HepG2 (cell line): ENCODE measurements around the gene CAMKV. TPM values are rescaled to one million over a fixed set of nuclear protein-coding genes. Genes with fewer than 3 reads are reported as not detected.

Experiments used
- ATAC-seq: fragments of 200-7000 bp; cut with Tn5 transposase; 3 replicates; pipeline ENCODE4 v1.9.1; 2020; ENCODE audit warnings: mild to moderate bottlenecking, moderate library complexity
- BruUV-seq: library from RNA; stranded (reverse); fragments of 400-500 nt; replicated peaks from 2 replicates; lab custom pipeline; 2021; lab: Mats Ljungman, UMichigan
- CTCF ChIA-PET: fragments of 300-600 bp; formaldehyde crosslinking; extraction: SDS; loops from one replicate; lab custom pipeline; 2021; ENCODE audit warnings: low total read pairs, inconsistent platforms, low intra/inter-chr PET ratio; lab: Yijun Ruan, JAX
- POLR2A ChIA-PET: fragments of 350-600 bp; sonication (Branson Sonifier 250); formaldehyde crosslinking; loops from one replicate; lab custom pipeline; 2020; ENCODE audit warnings: antibody characterized with exemption, inconsistent platforms; lab: Yijun Ruan, JAX
- DNase-seq: peaks from one replicate; pipeline ENCODE4 v3.0.0-alpha.2; 2015; ENCODE audit warnings: low spot score
- FAIRE-seq: peaks from 3 replicates; lab custom pipeline; 2011; peaks lifted over from hg19 to GRCh38; lab: Jason Lieb, UNC
- H2AFZ ChIP-seq: one replicate; pipeline ENCODE4 v1.6.1; 2011; ENCODE audit warnings: low read length, inconsistent platforms
- H3K27ac ChIP-seq: fragments of 300-600 bp; 3 replicates; pipeline ENCODE4 v1.8.0; 2011; ENCODE audit warnings: mixed run types, mild to moderate bottlenecking, mixed read lengths, low read length, inconsistent platforms; ENCODE audit not compliant: insufficient read depth; ENCODE audit errors: extremely low read length
- H3K27me3 ChIP-seq, 2 experiments: fragments of 200-600 bp in 1 of 2; 2 replicates in 1 of 2; 3 replicates in 1 of 2; pipeline versions ENCODE4 v1.6.0 to v1.8.0; 2011; ENCODE audit warnings: low read length in 2 of 2, mild to moderate bottlenecking in 2 of 2, moderate library complexity in 2 of 2, inconsistent platforms in 1 of 2; ENCODE audit not compliant: insufficient read depth in 2 of 2, control insufficient read depth in 1 of 2
- H3K36me3 ChIP-seq, 2 experiments: fragments of 200-600 bp in 1 of 2; replicated peaks in 1 of 2; 2 replicates in 1 of 2; 3 replicates in 1 of 2; pipeline versions ENCODE4 v1.5.1 to v1.8.0; 2011; ENCODE audit warnings: low read length in 2 of 2, inconsistent platforms in 1 of 2; ENCODE audit not compliant: insufficient read depth in 2 of 2, control insufficient read depth in 1 of 2
- H3K4me1 ChIP-seq: 2 replicates; pipeline ENCODE4 v1.5.1; 2012; ENCODE audit warnings: low read length, inconsistent platforms; ENCODE audit not compliant: insufficient read depth
- H3K4me2 ChIP-seq: 2 replicates; pipeline ENCODE4 v1.6.0; 2011; ENCODE audit warnings: low read depth, low read length, inconsistent platforms
- H3K4me3 ChIP-seq, 3 experiments: fragments of 200-600 bp in 1 of 3; sonication (generic), shearing (Covaris generic) in 1 of 3; replicated peaks in 1 of 3; 2 replicates each; pipeline ENCODE4 v1.5.1; 2011 to 2016; ENCODE audit warnings: low read length in 3 of 3, inconsistent platforms in 2 of 3, low read depth in 2 of 3, mild to moderate bottlenecking in 2 of 3, control low read depth in 1 of 3, mixed read lengths in 1 of 3; ENCODE audit not compliant: insufficient read depth in 1 of 3
- H3K79me2 ChIP-seq: one replicate; pipeline ENCODE4 v1.6.1; 2011; ENCODE audit warnings: low read length, inconsistent platforms; ENCODE audit not compliant: insufficient read depth
- H3K9ac ChIP-seq: 2 replicates; pipeline ENCODE4 v1.6.0; 2011; ENCODE audit warnings: mild to moderate bottlenecking, low read depth, low read length, inconsistent platforms; ENCODE audit not compliant: insufficient read depth
- H3K9me3 ChIP-seq: 2 replicates; pipeline ENCODE4 v1.5.1; 2012; ENCODE audit warnings: mild to moderate bottlenecking, low read length
- H4K20me1 ChIP-seq: 2 replicates; pipeline ENCODE4 v1.6.0; 2011; ENCODE audit warnings: inconsistent platforms, mild to moderate bottlenecking, low read length, moderate library complexity; ENCODE audit not compliant: insufficient read depth
- BHLHE40 ChIP-seq: IDR thresholded peaks from 2 replicates; pipeline ENCODE4 v1.6.1; 2011; ENCODE audit warnings: low read length, improper control_type of control experiment
- MBD4 ChIP-seq: IDR thresholded peaks from 2 replicates; pipeline ENCODE4 v1.6.1; 2012; ENCODE audit warnings: low read length, inconsistent platforms, borderline replicate concordance
- SYNCRIP ChIP-seq: fragments of 200-400 bp; formaldehyde crosslinking; IDR thresholded peaks from 2 replicates; pipeline ENCODE4 v1.6.1; 2018; ENCODE audit warnings: mild to moderate bottlenecking, low read depth, low read length; ENCODE audit not compliant: insufficient read depth
- TCF7 ChIP-seq: sonication (generic); IDR thresholded peaks from 2 replicates; pipeline ENCODE4 v1.6.1; 2016; ENCODE audit warnings: antibody characterized with exemption, low read depth
- WGBS: methylation state at CpG from one replicate; pipeline ENCODE4 v1.1.6; 2017; ENCODE audit warnings: low lambda C conversion rate; 5-methylcytosine and 5-hydroxymethylcytosine counted together
- in situ Hi-C: cut with HindIII; loops from 2 replicates; pipeline ENCODE4 v1.10.0; 2017; ENCODE audit warnings: low pct_unique_long_range_greater_than_20kb; ENCODE audit not compliant: extremely low pct_ligation_motif_present
- intact Hi-C: fragments of 100-400 bp; cut with micrococcal nuclease; formaldehyde crosslinking; loops from one replicate; pipeline ENCODE4 v1.10.0; 2022; ENCODE audit not compliant: unreplicated experiment
- polyA plus RNA-seq, 8 experiments: library from polyadenylated mRNA; depleted of rRNA in 3 of 8; stranded (reverse) in 7 of 8; unstranded in 1 of 8; fragments of >200 nt; fragmentation: Illumina TruSeq in 4 of 8; extraction: Trizol in 4 of 8; gene quantifications; 2 replicates each; pipeline versions ENCODE4 v1.2.1 to v1.2.3, GENCODE V29; 2011 to 2016; ENCODE audit warnings: low read depth in 4 of 8, missing spikeins in 1 of 8, mixed read lengths in 1 of 8; ENCODE audit not compliant: insufficient read depth in 1 of 8
- total RNA-seq, 5 experiments: library from RNA; depleted of rRNA; stranded (reverse); fragments of >200 nt; fragmentation: Illumina TruSeq; extraction: Trizol; gene quantifications; 2 replicates each; pipeline ENCODE4 v1.2.3, GENCODE V29; 2016; ENCODE audit warnings: low read depth in 1 of 5
- TF ChIP-seq, protein P1 (sequence below): sonication (generic); formaldehyde crosslinking; IDR thresholded peaks from 2 replicates; pipeline ENCODE4 v1.5.0; 2020; ENCODE audit warnings: mild to moderate bottlenecking, missing genetic modification reagents
- TF ChIP-seq, protein P2 (sequence below): sonication (generic); formaldehyde crosslinking; IDR thresholded peaks from 2 replicates; pipeline ENCODE4 v1.5.0; 2020; ENCODE audit warnings: mild to moderate bottlenecking, missing genetic modification reagents, moderate library complexity
- TF ChIP-seq, protein P3 (sequence below): sonication (generic); formaldehyde crosslinking; IDR thresholded peaks from 2 replicates; pipeline ENCODE4; 2020; ENCODE audit warnings: missing genetic modification reagents, mild to moderate bottlenecking, borderline replicate concordance

Gene CAMKV
- total and polyA plus RNA-seq, 2 of the 13 experiments (the other 11 are each of a cell fraction or from before 2014, with no cell fraction given), result 0.13 to 0.15 TPM

DNA sequence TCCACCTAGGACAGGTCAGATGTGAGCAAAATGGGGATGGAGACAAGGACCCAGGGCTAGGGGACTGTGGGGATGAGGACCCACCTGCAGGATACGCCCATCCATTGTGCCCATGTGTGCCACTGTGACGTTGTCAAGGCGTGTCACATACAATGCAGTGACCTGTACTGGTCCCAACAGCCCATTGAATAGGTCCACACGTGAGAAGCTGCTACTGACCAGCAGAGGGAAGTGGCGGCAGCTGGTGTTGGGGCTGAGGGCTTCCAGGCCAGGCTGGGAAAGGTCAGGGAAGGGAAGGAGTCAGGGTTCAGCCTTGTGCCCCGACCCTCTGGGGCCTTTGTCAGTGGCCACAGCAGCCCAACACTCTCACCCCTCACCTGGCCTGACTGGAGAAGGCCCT, 29.3 kb upstream of the CAMKV start:
- Histone ChIP-seq H4K20me1 (no peaks in the 10 kb centered on the region), H3K79me2 (no peaks in the 10 kb centered on the region), H3K36me3 (no peaks in the 10 kb centered on the region), H3K9me3 (no peaks in the 10 kb centered on the region), H3K27me3 (peaks cover 1 to 3% of the 10 kb centered on the region in 2 experiments; a peak in 1 of 5 replicates), H3K9ac (no peak overlapping the region), H2AFZ (no peak overlapping the region)
- intact Hi-C loops, result no loop called here
- in situ Hi-C loops, result no loop called here
- POLR2A ChIA-PET, result interaction anchor here (0.6 kb wide), 1 partner anchor 1002 kb away, joined by 5 read pairs; no protein-coding TSS in a partner anchor
- FAIRE-seq (no peak), DNase-seq (no peak), ATAC-seq (peak; percentile 45)
- WGBS, result 0% methylated on average over 1 of the region's 6 CpGs
- 0 out of 2 replicates have a peak, but pooled peaks have one; percentile 32 for TF ChIP-seq BHLHE40
- TF ChIP-seq, protein P1, sequence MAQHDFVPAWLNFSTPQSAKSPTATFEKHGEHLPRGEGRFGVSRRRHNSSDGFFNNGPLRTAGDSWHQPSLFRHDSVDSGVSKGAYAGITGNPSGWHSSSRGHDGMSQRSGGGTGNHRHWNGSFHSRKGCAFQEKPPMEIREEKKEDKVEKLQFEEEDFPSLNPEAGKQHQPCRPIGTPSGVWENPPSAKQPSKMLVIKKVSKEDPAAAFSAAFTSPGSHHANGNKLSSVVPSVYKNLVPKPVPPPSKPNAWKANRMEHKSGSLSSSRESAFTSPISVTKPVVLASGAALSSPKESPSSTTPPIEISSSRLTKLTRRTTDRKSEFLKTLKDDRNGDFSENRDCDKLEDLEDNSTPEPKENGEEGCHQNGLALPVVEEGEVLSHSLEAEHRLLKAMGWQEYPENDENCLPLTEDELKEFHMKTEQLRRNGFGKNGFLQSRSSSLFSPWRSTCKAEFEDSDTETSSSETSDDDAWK (CRISPR knock-in tag), result no peak
- TF ChIP-seq, protein P2, sequence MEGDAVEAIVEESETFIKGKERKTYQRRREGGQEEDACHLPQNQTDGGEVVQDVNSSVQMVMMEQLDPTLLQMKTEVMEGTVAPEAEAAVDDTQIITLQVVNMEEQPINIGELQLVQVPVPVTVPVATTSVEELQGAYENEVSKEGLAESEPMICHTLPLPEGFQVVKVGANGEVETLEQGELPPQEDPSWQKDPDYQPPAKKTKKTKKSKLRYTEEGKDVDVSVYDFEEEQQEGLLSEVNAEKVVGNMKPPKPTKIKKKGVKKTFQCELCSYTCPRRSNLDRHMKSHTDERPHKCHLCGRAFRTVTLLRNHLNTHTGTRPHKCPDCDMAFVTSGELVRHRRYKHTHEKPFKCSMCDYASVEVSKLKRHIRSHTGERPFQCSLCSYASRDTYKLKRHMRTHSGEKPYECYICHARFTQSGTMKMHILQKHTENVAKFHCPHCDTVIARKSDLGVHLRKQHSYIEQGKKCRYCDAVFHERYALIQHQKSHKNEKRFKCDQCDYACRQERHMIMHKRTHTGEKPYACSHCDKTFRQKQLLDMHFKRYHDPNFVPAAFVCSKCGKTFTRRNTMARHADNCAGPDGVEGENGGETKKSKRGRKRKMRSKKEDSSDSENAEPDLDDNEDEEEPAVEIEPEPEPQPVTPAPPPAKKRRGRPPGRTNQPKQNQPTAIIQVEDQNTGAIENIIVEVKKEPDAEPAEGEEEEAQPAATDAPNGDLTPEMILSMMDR (CRISPR knock-in tag), result peak; percentile 41
- TF ChIP-seq TCF7, result no peak
- TF ChIP-seq SYNCRIP, result no peak
- TF ChIP-seq, protein P3, sequence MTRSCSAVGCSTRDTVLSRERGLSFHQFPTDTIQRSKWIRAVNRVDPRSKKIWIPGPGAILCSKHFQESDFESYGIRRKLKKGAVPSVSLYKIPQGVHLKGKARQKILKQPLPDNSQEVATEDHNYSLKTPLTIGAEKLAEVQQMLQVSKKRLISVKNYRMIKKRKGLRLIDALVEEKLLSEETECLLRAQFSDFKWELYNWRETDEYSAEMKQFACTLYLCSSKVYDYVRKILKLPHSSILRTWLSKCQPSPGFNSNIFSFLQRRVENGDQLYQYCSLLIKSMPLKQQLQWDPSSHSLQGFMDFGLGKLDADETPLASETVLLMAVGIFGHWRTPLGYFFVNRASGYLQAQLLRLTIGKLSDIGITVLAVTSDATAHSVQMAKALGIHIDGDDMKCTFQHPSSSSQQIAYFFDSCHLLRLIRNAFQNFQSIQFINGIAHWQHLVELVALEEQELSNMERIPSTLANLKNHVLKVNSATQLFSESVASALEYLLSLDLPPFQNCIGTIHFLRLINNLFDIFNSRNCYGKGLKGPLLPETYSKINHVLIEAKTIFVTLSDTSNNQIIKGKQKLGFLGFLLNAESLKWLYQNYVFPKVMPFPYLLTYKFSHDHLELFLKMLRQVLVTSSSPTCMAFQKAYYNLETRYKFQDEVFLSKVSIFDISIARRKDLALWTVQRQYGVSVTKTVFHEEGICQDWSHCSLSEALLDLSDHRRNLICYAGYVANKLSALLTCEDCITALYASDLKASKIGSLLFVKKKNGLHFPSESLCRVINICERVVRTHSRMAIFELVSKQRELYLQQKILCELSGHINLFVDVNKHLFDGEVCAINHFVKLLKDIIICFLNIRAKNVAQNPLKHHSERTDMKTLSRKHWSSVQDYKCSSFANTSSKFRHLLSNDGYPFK, result no peak
- TF ChIP-seq MBD4, result no peak
- TF ChIP-seq, all 625 proteins: peak for 2
- no peak overlapping the region for H3K4me3 ChIP-seq
- H3K4me2 ChIP-seq, result no peak overlapping the region
- CTCF ChIA-PET, result no interaction called here
- BruUV-seq, result no TSS peak
- peaks cover 31% of the 10 kb centered on the region for H3K4me1 ChIP-seq
- no peak overlapping the region for H3K27ac ChIP-seq
